Left ventricle myocardium superior (tissue), 1 donor: Measurements from ENCODE around the gene SPTBN4. TPM values are rescaled to one million over a fixed set of nuclear protein-coding genes. Genes with fewer than 3 reads are reported as not detected.

Experiments used
- ATAC-seq: fragments of 200-7000 bp; cut with Tn5 transposase; one replicate; pipeline ENCODE4 v1.9.1; 2020; ENCODE audit warnings: mild to moderate bottlenecking, moderate library complexity
- DNase-seq: peaks from one replicate; pipeline ENCODE4 v3.0.0-alpha.2; 2020
- intact Hi-C: fragments of 100-400 bp; cut with micrococcal nuclease; formaldehyde crosslinking; loops from one replicate; pipeline ENCODE4 v1.11.0; 2022
- total RNA-seq: library from RNA; stranded (reverse); fragmentation: NEBNext Ultra II Directional; extraction: Animal tissue kit (Norgen Biotek cat#: 25700); gene quantifications from one replicate; pipeline ENCODE4 v1.2.1, GENCODE V29; 2021
- donor health status: DM: no; HTN: yes; CAD: no; lungs with severe emphysema.

Gene SPTBN4
- total RNA-seq, 1 donor from 2014 or later, result 4.8 TPM

GRCh38 chr19:40592170-40592569 is 125.4 kb downstream of the SPTBN4 start:
- intact Hi-C loops, result no loop called here
- ATAC-seq (no peak), DNase-seq (no peak)

GRCh38 chr19:40594255-40594654 is 127.5 kb downstream of the SPTBN4 start:
- intact Hi-C loops, result no loop called here
- no peak for DNase-seq
- no peak for ATAC-seq

GRCh38 chr19:40594657-40595091 is 127.9 kb downstream of the SPTBN4 start:
- intact Hi-C loops, result no loop called here
- DNase-seq (no peak), ATAC-seq (no peak)

GRCh38 chr19:40596608-40597328 is 130.0 kb downstream of the SPTBN4 start:
- intact Hi-C loops, result no loop called here
- DNase-seq (peak; percentile 81), ATAC-seq (peak; percentile 41)

GRCh38 chr19:40597329-40597838 is 130.6 kb downstream of the SPTBN4 start:
- intact Hi-C loops, result no loop called here
- DNase-seq (no peak), ATAC-seq (no peak)

- ATAC-seq, result peak; percentile 61
- intact Hi-C loops, result no loop called here
- peak; percentile 93 for DNase-seq
Measured at GRCh38 chr19:40598121-40598917, 131.5 kb downstream of the SPTBN4 start.

- DNase-seq, result no peak
- intact Hi-C loops, result no loop called here
Measured at GRCh38 chr19:40598918-40599307, 132.1 kb downstream of the SPTBN4 start.

GRCh38 chr19:40599331-40599901 is 132.6 kb downstream of the SPTBN4 start:
- ATAC-seq (no peak), DNase-seq (no peak)
- intact Hi-C loops, result no loop called here

More at GRCh38 chr19:40598918-40599307, 132.1 kb downstream of the SPTBN4 start:
- ATAC-seq, result no peak

- ATAC-seq, result no peak
- peak; percentile 76 for DNase-seq
- intact Hi-C loops, result no loop called here
Measured at GRCh38 chr19:40599902-40600569, 133.2 kb downstream of the SPTBN4 start.

GRCh38 chr19:40600570-40601133 is 133.9 kb downstream of the SPTBN4 start:
- DNase-seq (no peak), ATAC-seq (no peak)
- intact Hi-C loops, result no loop called here

- DNase-seq, result peak; percentile 86
- no peak for ATAC-seq
- intact Hi-C loops, result no loop called here
Measured at GRCh38 chr19:40601134-40601974, 134.6 kb downstream of the SPTBN4 start, which contains the start of gene LTBP4. LTBP4 (plus strand) TSS chr19:40601369; CDS start chr19:40601388, 19 bp downstream.

GRCh38 chr19:40603071-40603388 is 136.2 kb downstream of the SPTBN4 start:
- intact Hi-C loops, result no loop called here
- DNase-seq, result no peak
- no peak for ATAC-seq

- DNase-seq (peak; percentile 99), ATAC-seq (peak; percentile 73)
- intact Hi-C loops, result no loop called here
Measured at GRCh38 chr19:40603389-40604170, 136.8 kb downstream of the SPTBN4 start.

GRCh38 chr19:40604171-40604646 is 137.4 kb downstream of the SPTBN4 start:
- ATAC-seq, result no peak
- DNase-seq, result no peak
- intact Hi-C loops, result no loop called here

- intact Hi-C loops, result no loop called here
- DNase-seq (no peak), ATAC-seq (no peak)
Measured at GRCh38 chr19:40604647-40605215, 137.9 kb downstream of the SPTBN4 start.

GRCh38 chr19:40605216-40605971 is 138.6 kb downstream of the SPTBN4 start:
- DNase-seq (peak; percentile 85), ATAC-seq (peak; percentile 9)
- intact Hi-C loops, result no loop called here
